ENCODE results near the gene LRRC8E.
"Not testable (repeated sequence)": the region's sequence is repeated elsewhere in the genome, so short reads cannot be mapped to it uniquely, and the experiment has no call there.

The LRRC8E gene

GRCh38 chr19:7915250-7916102 is 27.2 kb downstream of the LRRC8E start:
- no peak for DNase-seq
- in situ Hi-C loops (cut with MboI; ENCODE audit: low pct_unique_long_range_greater_than_20kb, low sequenced_read_pairs) = no loop called here

GRCh38 chr19:7916103-7916954 is 28.0 kb downstream of the LRRC8E start:
- DNase-seq = no peak
- in situ Hi-C loops (cut with MboI; ENCODE audit: low pct_unique_long_range_greater_than_20kb, low sequenced_read_pairs) = no loop called here

- no peak for DNase-seq
- in situ Hi-C loops (cut with MboI; ENCODE audit: low pct_unique_long_range_greater_than_20kb, low sequenced_read_pairs) = no loop called here
Measured at GRCh38 chr19:7916955-7917266, 28.6 kb downstream of the LRRC8E start.

GRCh38 chr19:7917267-7918061 is 29.2 kb downstream of the LRRC8E start:
- in situ Hi-C loops (cut with MboI; ENCODE audit: low pct_unique_long_range_greater_than_20kb, low sequenced_read_pairs) = no loop called here
- peak; percentile 72 for DNase-seq

GRCh38 chr19:7918062-7918614 is 29.8 kb downstream of the LRRC8E start:
- in situ Hi-C loops (cut with MboI; ENCODE audit: low pct_unique_long_range_greater_than_20kb, low sequenced_read_pairs); DNase-seq: not testable (repeated sequence)

GRCh38 chr19:7918615-7919421 is 30.5 kb downstream of the LRRC8E start:
- DNase-seq = no peak
- in situ Hi-C loops (cut with MboI; ENCODE audit: low pct_unique_long_range_greater_than_20kb, low sequenced_read_pairs) = no loop called here

GRCh38 chr19:7919610-7920518 is 31.6 kb downstream of the LRRC8E start, which contains the start of gene SNAPC2:
Gene SNAPC2 (plus strand): TSS chr19:7920338. CDS start chr19:7920367, 29 bp downstream.
- DNase-seq = peak; percentile 97
- in situ Hi-C loops (cut with MboI; ENCODE audit: low pct_unique_long_range_greater_than_20kb, low sequenced_read_pairs) = no loop called here

- peak; percentile 86 for DNase-seq
- in situ Hi-C loops (cut with MboI; ENCODE audit: low pct_unique_long_range_greater_than_20kb, low sequenced_read_pairs) = no loop called here
Measured at GRCh38 chr19:7920519-7921301, 32.4 kb downstream of the LRRC8E start.

GRCh38 chr19:7921302-7921966 is 33.1 kb downstream of the LRRC8E start:
- in situ Hi-C loops (cut with MboI; ENCODE audit: low pct_unique_long_range_greater_than_20kb, low sequenced_read_pairs) = no loop called here
- no peak for DNase-seq

GRCh38 chr19:7921967-7922835 is 33.9 kb downstream of the LRRC8E start:
- no peak for DNase-seq
- in situ Hi-C loops (cut with MboI; ENCODE audit: low pct_unique_long_range_greater_than_20kb, low sequenced_read_pairs) = no loop called here

GRCh38 chr19:7922836-7923195 is 34.5 kb downstream of the LRRC8E start:
- in situ Hi-C loops (cut with MboI; ENCODE audit: low pct_unique_long_range_greater_than_20kb, low sequenced_read_pairs) = no loop called here
- no peak for DNase-seq

GRCh38 chr19:7923295-7924191 is 35.2 kb downstream of the LRRC8E start:
- no peak for DNase-seq
- in situ Hi-C loops (cut with MboI; ENCODE audit: low pct_unique_long_range_greater_than_20kb, low sequenced_read_pairs) = no loop called here

- in situ Hi-C loops (cut with MboI; ENCODE audit: low pct_unique_long_range_greater_than_20kb, low sequenced_read_pairs) = no loop called here
- no peak for DNase-seq
Measured at GRCh38 chr19:7924241-7924640, 35.9 kb downstream of the LRRC8E start.

- DNase-seq = no peak
- in situ Hi-C loops (cut with MboI; ENCODE audit: low pct_unique_long_range_greater_than_20kb, low sequenced_read_pairs) = no loop called here
Measured at GRCh38 chr19:7924651-7925170, 36.4 kb downstream of the LRRC8E start.

Data from KBM-7 (cell line).